Progenitor cell of endocrine pancreas (in vitro differentiated cells): ENCODE results near the gene DCUN1D2. TPM values are rescaled to one million over a fixed set of nuclear protein-coding genes. Genes with fewer than 3 reads are reported as not detected.

Source experiments
- DNase-seq: peaks from one replicate; pipeline ENCODE4 v3.0.0; 2021; ENCODE audit warnings: low spot score; ENCODE audit not compliant: unreplicated experiment
- H3K27ac Mint-ChIP-seq: 2 replicates; pipeline ENCODE4 v1.8.0; 2021; ENCODE audit warnings: mild to moderate bottlenecking, moderate library complexity, mixed read lengths
- H3K27me3 Mint-ChIP-seq: 2 replicates; pipeline ENCODE4 v1.8.0; 2021; ENCODE audit warnings: mixed read lengths
- H3K36me3 Mint-ChIP-seq: 2 replicates; pipeline ENCODE4 v1.8.0; 2022; ENCODE audit warnings: mixed read lengths; ENCODE audit not compliant: insufficient read depth
- H3K4me1 Mint-ChIP-seq: 2 replicates; pipeline ENCODE4 v1.8.0; 2021; ENCODE audit warnings: low read depth, mixed read lengths
- H3K4me3 Mint-ChIP-seq: 2 replicates; pipeline ENCODE4 v1.8.0; 2021; ENCODE audit warnings: low read depth, mild to moderate bottlenecking, moderate library complexity, mixed read lengths
- H3K9me3 Mint-ChIP-seq: 2 replicates; pipeline ENCODE4 v1.8.0; 2021; ENCODE audit warnings: low read depth, mixed read lengths
- total RNA-seq: library from RNA; stranded (reverse); gene quantifications from 2 replicates; pipeline ENCODE4 v1.2.1, GENCODE V29; 2021
- TF ChIP-seq, protein P1 (sequence below): fragments of 200-600 bp; sonication (generic); IDR thresholded peaks from one replicate; pipeline ENCODE4 v1.5.0; 2021; ENCODE audit warnings: antibody characterized with exemption, mild to moderate bottlenecking; ENCODE audit not compliant: unreplicated experiment

DCUN1D2 gene
- total RNA-seq, 1 donor from 2014 or later, result 51.2 TPM

- H3K9me3 Mint-ChIP-seq, result no peaks in the 10 kb centered on the region
- peaks cover 2% of the 10 kb centered on the region for H3K4me1 Mint-ChIP-seq
- H3K27ac Mint-ChIP-seq, result peak overlapping the region; percentile 33
- no peaks in the 10 kb centered on the region for H3K27me3 Mint-ChIP-seq
- peaks cover 14% of the 10 kb centered on the region for H3K36me3 Mint-ChIP-seq
- TF ChIP-seq, protein P1, sequence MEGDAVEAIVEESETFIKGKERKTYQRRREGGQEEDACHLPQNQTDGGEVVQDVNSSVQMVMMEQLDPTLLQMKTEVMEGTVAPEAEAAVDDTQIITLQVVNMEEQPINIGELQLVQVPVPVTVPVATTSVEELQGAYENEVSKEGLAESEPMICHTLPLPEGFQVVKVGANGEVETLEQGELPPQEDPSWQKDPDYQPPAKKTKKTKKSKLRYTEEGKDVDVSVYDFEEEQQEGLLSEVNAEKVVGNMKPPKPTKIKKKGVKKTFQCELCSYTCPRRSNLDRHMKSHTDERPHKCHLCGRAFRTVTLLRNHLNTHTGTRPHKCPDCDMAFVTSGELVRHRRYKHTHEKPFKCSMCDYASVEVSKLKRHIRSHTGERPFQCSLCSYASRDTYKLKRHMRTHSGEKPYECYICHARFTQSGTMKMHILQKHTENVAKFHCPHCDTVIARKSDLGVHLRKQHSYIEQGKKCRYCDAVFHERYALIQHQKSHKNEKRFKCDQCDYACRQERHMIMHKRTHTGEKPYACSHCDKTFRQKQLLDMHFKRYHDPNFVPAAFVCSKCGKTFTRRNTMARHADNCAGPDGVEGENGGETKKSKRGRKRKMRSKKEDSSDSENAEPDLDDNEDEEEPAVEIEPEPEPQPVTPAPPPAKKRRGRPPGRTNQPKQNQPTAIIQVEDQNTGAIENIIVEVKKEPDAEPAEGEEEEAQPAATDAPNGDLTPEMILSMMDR, result no peak
- DNase-seq, result no peak
- H3K4me3 Mint-ChIP-seq, result no peak overlapping the region
Measured at GRCh38 chr13:113423520-113424163, 66.9 kb downstream of the DCUN1D2 start.

DNA sequence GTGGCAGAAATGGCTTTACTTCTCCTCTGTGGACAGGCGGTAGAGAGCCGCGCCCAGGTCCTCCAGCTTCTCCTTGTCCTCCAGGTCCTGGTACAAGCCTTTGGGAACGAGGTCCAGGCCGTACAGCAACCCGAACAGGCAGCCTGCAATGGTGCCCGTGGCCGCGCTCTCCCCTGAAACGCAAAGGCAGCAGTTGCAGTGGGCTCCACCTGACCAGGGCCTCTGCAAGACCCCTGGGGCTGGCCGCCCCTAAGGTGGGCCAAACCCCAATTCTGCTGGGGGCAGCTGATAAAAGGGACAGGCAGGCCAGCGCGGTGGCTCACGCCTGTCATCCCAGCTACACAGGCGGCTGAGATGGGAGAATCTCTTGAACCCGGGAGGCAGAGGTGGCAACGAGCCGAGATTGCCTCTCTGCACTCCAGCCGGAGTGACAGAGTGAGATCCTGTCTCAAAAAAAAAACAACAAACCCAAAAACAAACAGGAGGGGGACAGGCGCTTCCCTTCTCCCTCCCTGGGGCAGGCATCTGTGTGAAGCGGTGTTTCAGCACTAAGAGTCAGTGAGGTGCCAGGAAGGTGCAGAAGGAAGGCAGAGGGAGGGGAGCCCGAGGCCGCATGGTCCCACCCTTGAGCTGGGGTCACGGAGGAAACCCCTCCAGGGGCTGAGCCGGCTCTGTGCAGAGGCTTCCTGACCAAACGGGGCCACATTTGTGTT lies 67.5 kb downstream of the DCUN1D2 start:
- peaks cover 12% of the 10 kb centered on the region for H3K36me3 Mint-ChIP-seq
- H3K4me1 Mint-ChIP-seq, result peaks cover 2% of the 10 kb centered on the region
- no peak overlapping the region for H3K4me3 Mint-ChIP-seq
- no peaks in the 10 kb centered on the region for H3K27me3 Mint-ChIP-seq
- TF ChIP-seq, protein P1, result no peak
- no peak for DNase-seq
- H3K9me3 Mint-ChIP-seq, result no peaks in the 10 kb centered on the region
- H3K27ac Mint-ChIP-seq, result no peak overlapping the region

GRCh38 chr13:113421673-113422270 lies 68.7 kb downstream of the DCUN1D2 start:
- peaks cover 7% of the 10 kb centered on the region for H3K4me1 Mint-ChIP-seq
- DNase-seq, result no peak
- H3K27ac Mint-ChIP-seq, result peak overlapping the region; percentile 10
- no peak overlapping the region for H3K4me3 Mint-ChIP-seq
- TF ChIP-seq, protein P1, result no peak
- H3K9me3 Mint-ChIP-seq, result no peaks in the 10 kb centered on the region
- H3K27me3 Mint-ChIP-seq, result no peaks in the 10 kb centered on the region
- H3K36me3 Mint-ChIP-seq, result peaks cover 12% of the 10 kb centered on the region

- no peak for DNase-seq
- H3K9me3 Mint-ChIP-seq, result no peaks in the 10 kb centered on the region
- H3K36me3 Mint-ChIP-seq, result peaks cover 12% of the 10 kb centered on the region
- H3K27ac Mint-ChIP-seq, result no peak overlapping the region
- H3K4me3 Mint-ChIP-seq, result no peak overlapping the region
- H3K27me3 Mint-ChIP-seq, result no peaks in the 10 kb centered on the region
- TF ChIP-seq, protein P1, result no peak
- H3K4me1 Mint-ChIP-seq, result peaks cover 7% of the 10 kb centered on the region
Measured at GRCh38 chr13:113420833-113421600, 69.5 kb downstream of the DCUN1D2 start.

- no peak for DNase-seq
- no peaks in the 10 kb centered on the region for H3K9me3 Mint-ChIP-seq
- TF ChIP-seq, protein P1, result no peak
- H3K27me3 Mint-ChIP-seq, result no peaks in the 10 kb centered on the region
- peak overlapping the region; percentile 20 for H3K27ac Mint-ChIP-seq
- peaks cover 7% of the 10 kb centered on the region for H3K4me1 Mint-ChIP-seq
- peaks cover 12% of the 10 kb centered on the region for H3K36me3 Mint-ChIP-seq
- no peak overlapping the region for H3K4me3 Mint-ChIP-seq
Measured at GRCh38 chr13:113420232-113420631, 70.3 kb downstream of the DCUN1D2 start.
